Uterus (tissue), 2 donors: ENCODE results near the gene GPR161.

Experiments
- CTCF ChIP-seq, 4 experiments: fragments of 200-600 bp in 2 of 4; fragments of 450-650 bp in 2 of 4; sonication (generic) in 2 of 4; IDR thresholded peaks; one replicate each; pipeline ENCODE4 v1.5.1; 2016 to 2019; ENCODE audit warnings: antibody characterized with exemption in 4 of 4, mild to moderate bottlenecking in 2 of 4, moderate library complexity in 1 of 4
- POLR2A ChIP-seq, 2 donors: fragments of 450-650 bp; IDR thresholded peaks; one replicate each; pipeline ENCODE4 v1.6.1; 2016; ENCODE audit warnings: antibody characterized with exemption in 2 of 2, mild to moderate bottlenecking in 1 of 2, moderate library complexity in 1 of 2

- TF ChIP-seq CTCF (IDR thresholded peaks at IDR 0.05) (no peak), POLR2A (IDR thresholded peaks at IDR 0.05) (no peak)
These were observed 43.4 kb upstream of the GPR161 start for GRCh38 chr1:168180148-168180524.
